B cell (primary cell): ENCODE data around the gene TNNI3K. TPM values are rescaled to one million over a fixed set of nuclear protein-coding genes. Genes with fewer than 3 reads are reported as not detected.

ENCODE experiments used
- ATAC-seq: fragments of 200-7000 bp; cut with Tn5 transposase; one replicate; pipeline ENCODE4 v1.10.0; 2021; ENCODE audit warnings: low read depth, mild to moderate bottlenecking, moderate number of reproducible peaks, moderate library complexity
- CTCF ChIA-PET: fragments of 350-600 bp; sonication (Branson Sonifier 250); formaldehyde crosslinking; loops from one replicate; lab custom pipeline; 2021; ENCODE audit warnings: antibody characterized with exemption, inconsistent platforms; lab: Charles Lee
- POLR2A ChIA-PET: fragments of 350-600 bp; sonication (Branson Sonifier 250); formaldehyde crosslinking; loops from one replicate; lab custom pipeline; 2021; ENCODE audit warnings: antibody characterized with exemption; lab: Charles Lee
- DNase-seq: peaks from one replicate; pipeline ENCODE4 v3.0.0; 2013
- H2AFZ ChIP-seq: 2 replicates; pipeline ENCODE4 v1.6.1; 2012; ENCODE audit warnings: mild to moderate bottlenecking, low read depth, low read length; ENCODE audit not compliant: insufficient read depth, poor library complexity, severe bottlenecking
- H3K27ac ChIP-seq, 2 donors: 1 replicate in 1 of 2; 2 replicates in 1 of 2; pipeline ENCODE4 v1.5.1; 2012 to 2013; ENCODE audit warnings: low read length in 2 of 2, mild to moderate bottlenecking in 2 of 2, moderate library complexity in 1 of 2
- H3K27me3 ChIP-seq, 4 experiments: fragments of 200-600 bp in 1 of 4; sonication (generic) in 1 of 4; replicated peaks in 1 of 4; 1 replicate in 2 of 4; 2 replicates in 2 of 4; pipeline versions ENCODE4 v1.6.1 to v1.7.0; 2013 to 2016; ENCODE audit warnings: low read length in 3 of 4, mild to moderate bottlenecking in 2 of 4, mixed read lengths in 1 of 4, moderate library complexity in 1 of 4; ENCODE audit not compliant: insufficient read depth in 4 of 4, control insufficient read depth in 3 of 4; ENCODE audit errors: control extremely low read depth in 1 of 4
- H3K36me3 ChIP-seq, 2 experiments: replicated peaks in 1 of 2; 1 replicate in 1 of 2; 2 replicates in 1 of 2; pipeline versions ENCODE4 v1.6.1 to v1.7.1; 2013; ENCODE audit warnings: low read length in 1 of 2; ENCODE audit not compliant: insufficient read depth in 2 of 2, control insufficient read depth in 1 of 2; ENCODE audit errors: control extremely low read depth in 1 of 2, extremely low read depth in 1 of 2
- H3K4me1 ChIP-seq, 2 donors: fragments of 200-600 bp in 1 of 2; sonication (generic) in 1 of 2; 1 replicate in 1 of 2; 2 replicates in 1 of 2; pipeline versions ENCODE4 v1.5.1 to v1.6.1; 2013 to 2017; ENCODE audit warnings: low read length in 2 of 2; ENCODE audit not compliant: control insufficient read depth in 2 of 2, insufficient read depth in 2 of 2
- H3K4me2 ChIP-seq: replicated peaks from 2 replicates; pipeline ENCODE3; 2012; ENCODE audit warnings: mild to moderate bottlenecking, low read depth, low read length; ENCODE audit not compliant: poor library complexity, severe bottlenecking
- H3K4me3 ChIP-seq, 5 experiments: fragments of 200-600 bp in 1 of 5; sonication (generic) in 1 of 5; 1 replicate in 3 of 5; 2 replicates in 2 of 5; pipeline versions ENCODE4 v1.5.1 to v1.7.0; 2011 to 2016; ENCODE audit warnings: low read length in 4 of 5, mild to moderate bottlenecking in 4 of 5, low read depth in 2 of 5, control low read depth in 1 of 5, moderate library complexity in 1 of 5; ENCODE audit not compliant: insufficient read depth in 1 of 5; ENCODE audit errors: control extremely low read depth in 1 of 5, extremely low read depth in 1 of 5
- H3K79me2 ChIP-seq: fragments of 200-600 bp; sonication (generic); one replicate; pipeline ENCODE4 v1.6.0; 2016; ENCODE audit warnings: low read length; ENCODE audit not compliant: control insufficient read depth, insufficient read depth
- H3K9ac ChIP-seq: fragments of 200-600 bp; sonication (generic); 2 replicates; pipeline ENCODE4 v1.6.1; 2017; ENCODE audit warnings: mild to moderate bottlenecking, low read length, moderate library complexity
- H3K9me3 ChIP-seq, 3 donors: one replicate each; pipeline versions ENCODE4 v1.6.1 to v1.7.1; 2013; ENCODE audit warnings: low read length in 2 of 3; ENCODE audit not compliant: control insufficient read depth in 2 of 3, insufficient read depth in 1 of 3; ENCODE audit errors: control extremely low read depth in 1 of 3
- H4K20me1 ChIP-seq: 2 replicates; pipeline ENCODE4 v1.6.0; 2012; ENCODE audit warnings: mild to moderate bottlenecking, low read length; ENCODE audit not compliant: insufficient read depth, control insufficient read depth, poor library complexity, severe bottlenecking
- H3K27ac Mint-ChIP-seq: one replicate; pipeline ENCODE4 v1.8.0; 2021; ENCODE audit warnings: mixed read lengths
- H3K27me3 Mint-ChIP-seq: one replicate; pipeline ENCODE4 v1.8.0; 2021; ENCODE audit warnings: mixed read lengths
- H3K4me1 Mint-ChIP-seq: one replicate; pipeline ENCODE4 v1.8.0; 2021; ENCODE audit warnings: mixed read lengths
- H3K4me3 Mint-ChIP-seq: one replicate; pipeline ENCODE4 v1.8.0; 2021; ENCODE audit warnings: mixed read lengths
- H3K9me3 Mint-ChIP-seq: one replicate; pipeline ENCODE4 v1.8.0; 2022; ENCODE audit warnings: mixed read lengths; ENCODE audit not compliant: insufficient read depth
- EZH2 ChIP-seq: IDR thresholded peaks from 2 replicates; pipeline ENCODE4 v1.6.1; 2012; ENCODE audit warnings: borderline replicate concordance, low read depth, mild to moderate bottlenecking, moderate library complexity, low read length; ENCODE audit not compliant: insufficient read depth, poor library complexity, severe bottlenecking
- WGBS: methylation state at CpG from one replicate; pipeline ENCODE4 v1.1.5; 2013; ENCODE audit warnings: missing lambda C conversion rate; ENCODE audit not compliant: insufficient coverage; 5-methylcytosine and 5-hydroxymethylcytosine counted together
- intact Hi-C: fragments of 100-400 bp; cut with micrococcal nuclease; formaldehyde crosslinking; loops from one replicate; pipeline ENCODE4 v1.10.0; 2022
- polyA plus RNA-seq: library from polyadenylated mRNA; depleted of rRNA; stranded (reverse); fragments of >200 nt; gene quantifications from 2 replicates; pipeline ENCODE4 v1.2.3, GENCODE V29; 2012
- total RNA-seq, 2 donors: library from RNA; stranded (reverse); fragments of 120-200 nt in 1 of 2; gene quantifications; 1 replicate in 1 of 2; 2 replicates in 1 of 2; pipeline versions ENCODE4 v1.2.3 to v1.2.4, GENCODE V29; 2013 to 2022
- TF ChIP-seq, protein P1 (sequence below): fragments of 200-600 bp; IDR thresholded peaks from one replicate; pipeline ENCODE4 v1.8.0; 2022; ENCODE audit warnings: antibody characterized with exemption, mild to moderate bottlenecking

The TNNI3K gene
- total and polyA plus RNA-seq, 2 donors (not counting 1 experiment from before 2014, with no cell fraction given): 0.52 to 3.1 TPM

DNA sequence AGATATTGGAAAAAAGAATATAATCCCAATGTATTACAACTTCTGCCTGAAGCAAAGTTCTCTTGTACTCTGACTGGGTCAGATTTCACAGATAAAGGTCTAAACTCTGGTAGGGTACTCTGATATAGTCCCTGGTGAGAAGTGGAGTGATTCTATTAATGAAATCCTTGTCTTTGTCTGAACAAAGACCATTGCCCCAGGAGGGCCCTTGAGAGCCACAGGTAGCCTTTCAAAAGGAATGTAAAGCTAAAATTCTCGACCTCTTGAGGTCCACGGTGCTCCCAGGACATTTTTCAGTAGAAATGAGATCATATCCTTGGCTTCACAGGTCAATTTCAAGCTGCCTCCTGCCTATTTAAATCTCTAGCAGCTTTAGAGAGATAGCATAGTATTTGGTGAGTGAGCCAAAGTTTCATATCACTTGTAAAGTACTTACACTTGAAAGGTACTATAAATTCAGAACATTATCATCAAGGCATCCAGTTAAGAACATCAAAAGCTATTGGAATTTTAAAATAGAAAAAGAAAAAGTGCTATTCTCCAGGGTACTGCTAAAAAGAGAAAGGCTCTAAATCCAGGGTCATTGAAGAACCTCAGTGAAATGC, 10.1 kb downstream of the TNNI3K start:
- WGBS: 35% methylated on average over 2 of the region's 2 CpGs
- no peak overlapping the region for H3K27ac Mint-ChIP-seq

DNA sequence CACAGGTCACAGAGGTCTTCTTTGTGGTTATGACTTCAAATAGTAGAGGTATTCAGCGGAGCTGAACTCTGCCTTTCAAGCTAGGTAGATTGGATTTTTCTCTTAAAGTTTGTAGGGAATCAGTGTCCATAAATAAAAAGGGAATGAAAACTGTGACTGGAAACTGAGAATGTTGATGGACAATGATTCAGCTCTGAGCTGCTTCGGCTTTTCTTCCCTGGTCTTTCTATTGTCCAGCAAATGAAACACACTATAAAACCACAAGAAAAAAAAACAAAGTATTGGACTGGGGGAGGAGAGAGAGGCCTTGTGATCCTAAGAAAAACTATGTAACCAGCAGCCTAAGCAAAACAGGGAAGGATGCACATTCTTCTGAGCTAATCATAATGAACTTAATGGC, 11.1 kb downstream of the TNNI3K start:
- H3K9ac ChIP-seq: no peak overlapping the region
- no peaks in the 10 kb centered on the region for H3K27me3 ChIP-seq
- no peaks in the 10 kb centered on the region for H4K20me1 ChIP-seq
- no peaks in the 10 kb centered on the region for H3K79me2 ChIP-seq
- no peak for DNase-seq
- peaks cover 0 to 5% (median 0%) of the 10 kb centered on the region in 3 donors for H3K9me3 ChIP-seq
- no peak overlapping the region for H3K27ac ChIP-seq
- no peak for ATAC-seq
- Mint-ChIP-seq H3K4me1 (no peaks in the 10 kb centered on the region), H3K27me3 (no peaks in the 10 kb centered on the region), H3K27ac (no peak overlapping the region), H3K9me3 (no peaks in the 10 kb centered on the region), H3K4me3 (no peak overlapping the region)
- no peak overlapping the region for H3K4me2 ChIP-seq
- ChIA-PET POLR2A (no interaction called here), CTCF (no interaction called here)
- H3K36me3 ChIP-seq: no peaks in the 10 kb centered on the region
- intact Hi-C loops: no loop called here
- no peaks in the 10 kb centered on the region for H3K4me1 ChIP-seq
- TF ChIP-seq, protein P1, sequence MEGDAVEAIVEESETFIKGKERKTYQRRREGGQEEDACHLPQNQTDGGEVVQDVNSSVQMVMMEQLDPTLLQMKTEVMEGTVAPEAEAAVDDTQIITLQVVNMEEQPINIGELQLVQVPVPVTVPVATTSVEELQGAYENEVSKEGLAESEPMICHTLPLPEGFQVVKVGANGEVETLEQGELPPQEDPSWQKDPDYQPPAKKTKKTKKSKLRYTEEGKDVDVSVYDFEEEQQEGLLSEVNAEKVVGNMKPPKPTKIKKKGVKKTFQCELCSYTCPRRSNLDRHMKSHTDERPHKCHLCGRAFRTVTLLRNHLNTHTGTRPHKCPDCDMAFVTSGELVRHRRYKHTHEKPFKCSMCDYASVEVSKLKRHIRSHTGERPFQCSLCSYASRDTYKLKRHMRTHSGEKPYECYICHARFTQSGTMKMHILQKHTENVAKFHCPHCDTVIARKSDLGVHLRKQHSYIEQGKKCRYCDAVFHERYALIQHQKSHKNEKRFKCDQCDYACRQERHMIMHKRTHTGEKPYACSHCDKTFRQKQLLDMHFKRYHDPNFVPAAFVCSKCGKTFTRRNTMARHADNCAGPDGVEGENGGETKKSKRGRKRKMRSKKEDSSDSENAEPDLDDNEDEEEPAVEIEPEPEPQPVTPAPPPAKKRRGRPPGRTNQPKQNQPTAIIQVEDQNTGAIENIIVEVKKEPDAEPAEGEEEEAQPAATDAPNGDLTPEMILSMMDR: no peak
- no peak for TF ChIP-seq EZH2
- 86% methylated on average over 1 of the region's 2 CpGs for WGBS
- H2AFZ ChIP-seq: no peak overlapping the region
- H3K4me3 ChIP-seq: no peak overlapping the region

More for the DNA sequence above, 10.1 kb downstream of the TNNI3K start:
- Histone ChIP-seq H3K79me2 (no peaks in the 10 kb centered on the region), H3K4me2 (no peak overlapping the region), H3K27me3 (no peaks in the 10 kb centered on the region), H3K9me3 (peaks cover 0 to 5% (median 0%) of the 10 kb centered on the region in 3 donors), H4K20me1 (no peaks in the 10 kb centered on the region), H3K36me3 (no peaks in the 10 kb centered on the region), H3K27ac (no peak overlapping the region), H2AFZ (no peak overlapping the region), H3K4me3 (no peak overlapping the region), H3K9ac (no peak overlapping the region), H3K4me1 (no peaks in the 10 kb centered on the region)
- ChIA-PET POLR2A (no interaction called here), CTCF (no interaction called here)
- ATAC-seq (no peak), DNase-seq (no peak)
- no peaks in the 10 kb centered on the region for H3K4me1 Mint-ChIP-seq
- H3K4me3 Mint-ChIP-seq: no peak overlapping the region
- intact Hi-C loops: no loop called here
- H3K9me3 Mint-ChIP-seq: no peaks in the 10 kb centered on the region
- TF ChIP-seq, protein P1: no peak
- no peaks in the 10 kb centered on the region for H3K27me3 Mint-ChIP-seq
